ENCODE results near the gene BEGAIN. TPM values are rescaled to one million over a fixed set of nuclear protein-coding genes. Genes with fewer than 3 reads are reported as not detected.

BEGAIN gene
- total RNA-seq, 1 donor from 2014 or later = 1.6 TPM

- DNase-seq (ENCODE audit: low spot score) = no peak
- no peak overlapping the region for H3K27ac Mint-ChIP-seq (ENCODE audit: unreplicated experiment)
- H3K4me3 Mint-ChIP-seq (ENCODE audit: unreplicated experiment) = no peak overlapping the region
- no peaks in the 10 kb centered on the region for H3K9me3 Mint-ChIP-seq (ENCODE audit: unreplicated experiment)
- H3K36me3 Mint-ChIP-seq (ENCODE audit: low read depth, unreplicated experiment) = no peaks in the 10 kb centered on the region
- peaks cover 7% of the 10 kb centered on the region for H3K27me3 Mint-ChIP-seq (ENCODE audit: unreplicated experiment)
- no peaks in the 10 kb centered on the region for H3K4me1 Mint-ChIP-seq (ENCODE audit: unreplicated experiment)
- no peak for TF ChIP-seq CTCF (IDR thresholded peaks at IDR 0.05; ENCODE audit: unreplicated experiment)
These were observed 51.7 kb downstream of the BEGAIN start for GRCh38 chr14:100535287-100536120.

GRCh38 chr14:100534528-100535286, 52.5 kb downstream of the BEGAIN start:
- no peaks in the 10 kb centered on the region for H3K9me3 Mint-ChIP-seq (ENCODE audit: unreplicated experiment)
- H3K27me3 Mint-ChIP-seq (ENCODE audit: unreplicated experiment) = peaks cover 7% of the 10 kb centered on the region
- H3K27ac Mint-ChIP-seq (ENCODE audit: unreplicated experiment) = no peak overlapping the region
- no peak for TF ChIP-seq CTCF (IDR thresholded peaks at IDR 0.05; ENCODE audit: unreplicated experiment)
- DNase-seq (ENCODE audit: low spot score) = no peak
- no peak overlapping the region for H3K4me3 Mint-ChIP-seq (ENCODE audit: unreplicated experiment)
- no peaks in the 10 kb centered on the region for H3K4me1 Mint-ChIP-seq (ENCODE audit: unreplicated experiment)
- no peaks in the 10 kb centered on the region for H3K36me3 Mint-ChIP-seq (ENCODE audit: low read depth, unreplicated experiment)

- no peaks in the 10 kb centered on the region for H3K4me1 Mint-ChIP-seq (ENCODE audit: unreplicated experiment)
- no peak overlapping the region for H3K27ac Mint-ChIP-seq (ENCODE audit: unreplicated experiment)
- H3K4me3 Mint-ChIP-seq (ENCODE audit: unreplicated experiment) = no peak overlapping the region
- no peaks in the 10 kb centered on the region for H3K9me3 Mint-ChIP-seq (ENCODE audit: unreplicated experiment)
- no peaks in the 10 kb centered on the region for H3K36me3 Mint-ChIP-seq (ENCODE audit: low read depth, unreplicated experiment)
- no peak for DNase-seq (ENCODE audit: low spot score)
- peaks cover 7% of the 10 kb centered on the region for H3K27me3 Mint-ChIP-seq (ENCODE audit: unreplicated experiment)
- TF ChIP-seq CTCF (IDR thresholded peaks at IDR 0.05; ENCODE audit: unreplicated experiment) = no peak
These were observed 53.3 kb downstream of the BEGAIN start for GRCh38 chr14:100533656-100534485.

GRCh38 chr14:100532906-100533655, 54.1 kb downstream of the BEGAIN start:
- no peak for DNase-seq (ENCODE audit: low spot score)
- peaks cover 7% of the 10 kb centered on the region for H3K27me3 Mint-ChIP-seq (ENCODE audit: unreplicated experiment)
- H3K4me3 Mint-ChIP-seq (ENCODE audit: unreplicated experiment) = no peak overlapping the region
- H3K36me3 Mint-ChIP-seq (ENCODE audit: low read depth, unreplicated experiment) = no peaks in the 10 kb centered on the region
- no peak overlapping the region for H3K27ac Mint-ChIP-seq (ENCODE audit: unreplicated experiment)
- no peak for TF ChIP-seq CTCF (IDR thresholded peaks at IDR 0.05; ENCODE audit: unreplicated experiment)
- H3K4me1 Mint-ChIP-seq (ENCODE audit: unreplicated experiment) = no peaks in the 10 kb centered on the region
- H3K9me3 Mint-ChIP-seq (ENCODE audit: unreplicated experiment) = no peaks in the 10 kb centered on the region
